ENCODE measurements around the gene CHPF. TPM values are rescaled to one million over a fixed set of nuclear protein-coding genes. Genes with fewer than 3 reads are reported as not detected.

Gene CHPF
- total and polyA plus RNA-seq, 2 donors (not counting 1 experiment from before 2014, with no cell fraction given), result 1.3 to 5.2 TPM

GRCh38 chr2:219559156-219559915 lies 15.7 kb upstream of the CHPF start:
- no peak overlapping the region for H3K27ac ChIP-seq (ENCODE audit: low read length in 2 of 2)
- no peak for DNase-seq
- H3K9ac ChIP-seq (ENCODE audit: low read length), result no peak overlapping the region
- intact Hi-C loops (cut with micrococcal nuclease), result no loop called here
- H3K27me3 Mint-ChIP-seq, result peaks cover 35% of the 10 kb centered on the region
- CTCF ChIA-PET, result interaction anchor here (0.9 to 2.5 kb wide), 9 partner anchors 11 to 156 kb away, joined by 3 to 11 read pairs (median 5); partner anchors contain the start of gene CHPF
- ATAC-seq (ENCODE audit: low read depth), result no peak
- H3K36me3 ChIP-seq (replicated peaks in 1 of 2; ENCODE audit: control extremely low read depth in 1 of 2, control insufficient read depth in 1 of 2, extremely low read depth in 1 of 2, insufficient read depth in 2 of 2, low read length in 1 of 2), result no peaks in the 10 kb centered on the region
- H2AFZ ChIP-seq (ENCODE audit: insufficient read depth, low read depth, low read length, poor library complexity, severe bottlenecking), result no peak overlapping the region
- H3K4me1 ChIP-seq (ENCODE audit: control insufficient read depth in 2 of 2, insufficient read depth in 2 of 2, low read length in 2 of 2), result no peaks in the 10 kb centered on the region
- H3K4me3 Mint-ChIP-seq, result no peak overlapping the region
- no peaks in the 10 kb centered on the region for H3K4me1 Mint-ChIP-seq
- H3K9me3 ChIP-seq (ENCODE audit: control extremely low read depth in 1 of 3, control insufficient read depth in 2 of 3, insufficient read depth in 1 of 3, low read length in 2 of 3), result peaks cover 0 to 6% (median 0%) of the 10 kb centered on the region in 3 donors
- no peak overlapping the region for H3K4me2 ChIP-seq (replicated peaks; ENCODE audit: low read depth, low read length, poor library complexity, severe bottlenecking)
- no peaks in the 10 kb centered on the region for H3K9me3 Mint-ChIP-seq (ENCODE audit: insufficient read depth)
- TF ChIP-seq EZH2 (IDR thresholded peaks at IDR 0.05; ENCODE audit: borderline replicate concordance, insufficient read depth, low read depth, low read length, poor library complexity, severe bottlenecking), result no peak
- TF ChIP-seq, protein P1, sequence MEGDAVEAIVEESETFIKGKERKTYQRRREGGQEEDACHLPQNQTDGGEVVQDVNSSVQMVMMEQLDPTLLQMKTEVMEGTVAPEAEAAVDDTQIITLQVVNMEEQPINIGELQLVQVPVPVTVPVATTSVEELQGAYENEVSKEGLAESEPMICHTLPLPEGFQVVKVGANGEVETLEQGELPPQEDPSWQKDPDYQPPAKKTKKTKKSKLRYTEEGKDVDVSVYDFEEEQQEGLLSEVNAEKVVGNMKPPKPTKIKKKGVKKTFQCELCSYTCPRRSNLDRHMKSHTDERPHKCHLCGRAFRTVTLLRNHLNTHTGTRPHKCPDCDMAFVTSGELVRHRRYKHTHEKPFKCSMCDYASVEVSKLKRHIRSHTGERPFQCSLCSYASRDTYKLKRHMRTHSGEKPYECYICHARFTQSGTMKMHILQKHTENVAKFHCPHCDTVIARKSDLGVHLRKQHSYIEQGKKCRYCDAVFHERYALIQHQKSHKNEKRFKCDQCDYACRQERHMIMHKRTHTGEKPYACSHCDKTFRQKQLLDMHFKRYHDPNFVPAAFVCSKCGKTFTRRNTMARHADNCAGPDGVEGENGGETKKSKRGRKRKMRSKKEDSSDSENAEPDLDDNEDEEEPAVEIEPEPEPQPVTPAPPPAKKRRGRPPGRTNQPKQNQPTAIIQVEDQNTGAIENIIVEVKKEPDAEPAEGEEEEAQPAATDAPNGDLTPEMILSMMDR (IDR thresholded peaks at IDR 0.05), result no peak
- POLR2A ChIA-PET, result no interaction called here
- peaks cover 0 to 22% (median 3%) of the 10 kb centered on the region in 4 experiments for H3K27me3 ChIP-seq (replicated peaks in 1 of 4; ENCODE audit: control extremely low read depth in 1 of 4, control insufficient read depth in 3 of 4, insufficient read depth in 4 of 4, low read length in 3 of 4)
- H3K79me2 ChIP-seq (ENCODE audit: control insufficient read depth, insufficient read depth, low read length), result no peaks in the 10 kb centered on the region
- no peak overlapping the region for H3K4me3 ChIP-seq (ENCODE audit: control extremely low read depth in 1 of 5, extremely low read depth in 1 of 5, insufficient read depth in 1 of 5, low read depth in 2 of 5, low read length in 4 of 5)
- no peaks in the 10 kb centered on the region for H4K20me1 ChIP-seq (ENCODE audit: control insufficient read depth, insufficient read depth, low read length, poor library complexity, severe bottlenecking)
- 91% methylated on average over 11 of the region's 20 CpGs for WGBS (ENCODE audit: insufficient coverage)
- no peak overlapping the region for H3K27ac Mint-ChIP-seq

Measured in B cell (primary cell).